Ovary (tissue), 3 donors: ENCODE measurements around the gene BANP.
"Not testable (repeated sequence)": the region's sequence is repeated elsewhere in the genome, so short reads cannot be mapped to it uniquely, and the experiment has no call there.

ENCODE experiments used
- CTCF ChIP-seq, 3 donors: fragments of 450-650 bp in 2 of 3; fragments of 200-600 bp in 1 of 3; IDR thresholded peaks; one replicate each; pipeline versions ENCODE4 v1.5.1 to v1.8.0; 2016 to 2022; ENCODE audit warnings: antibody characterized with exemption in 3 of 3, mild to moderate bottlenecking in 1 of 3
- EP300 ChIP-seq: sonication (generic); formaldehyde crosslinking; IDR thresholded peaks from one replicate; pipeline ENCODE4 v1.6.1; 2017; ENCODE audit warnings: antibody characterized with exemption
- POLR2A ChIP-seq: fragments of 450-650 bp; IDR thresholded peaks from one replicate; pipeline ENCODE4 v1.6.1; 2017; ENCODE audit warnings: antibody characterized with exemption, mild to moderate bottlenecking, moderate library complexity
- donor health status: DM: no; HTN: no; CAD: no.

- TF ChIP-seq CTCF (IDR thresholded peaks at IDR 0.05); POLR2A; EP300: not testable (repeated sequence)
These were observed 14.0 kb upstream of the BANP start for GRCh38 chr16:87937231-87937542.
